ENCODE measurements around the gene SPEN.
A peak's percentile ranks its signal among the peaks of the same experiment; 100 is the strongest.

SPEN gene

GRCh38 chr1:15883326-15883725 is 35.8 kb downstream of the SPEN start:
- no peak overlapping the region for H3K23ac ChIP-seq (ENCODE audit: low read length)
- no peak overlapping the region for H3K27ac ChIP-seq (ENCODE audit: low read depth, low read length)
- H3K18ac ChIP-seq (ENCODE audit: low read length), result no peak overlapping the region
- no peak overlapping the region for H3K4ac ChIP-seq (ENCODE audit: low read depth, low read length)
- no CpG with 5 or more reads among the region's 6 CpGs for WGBS (ENCODE audit: extremely low coverage, insufficient coverage, low lambda C conversion rate)
- peaks cover 13% of the 10 kb centered on the region for H3K79me1 ChIP-seq (ENCODE audit: low read length)
- no peak overlapping the region for H2BK5ac ChIP-seq (ENCODE audit: low read length)
- no peak overlapping the region for H2AK5ac ChIP-seq (ENCODE audit: low read length)
- H3K27me3 ChIP-seq (ENCODE audit: insufficient read depth, low read length, poor library complexity), result no peaks in the 10 kb centered on the region
- H4K5ac ChIP-seq (ENCODE audit: low read length), result no peak overlapping the region
- no peak overlapping the region for H3K4me2 ChIP-seq (ENCODE audit: low read length)
- no peaks in the 10 kb centered on the region for H3K36me3 ChIP-seq (ENCODE audit: control insufficient read depth, insufficient read depth, low read length)
- no peak overlapping the region for H2BK120ac ChIP-seq (ENCODE audit: low read depth, low read length)
- no peak overlapping the region for H2BK15ac ChIP-seq (replicated peaks; ENCODE audit: low read depth)
- H3K9ac ChIP-seq (ENCODE audit: low read length), result no peak overlapping the region
- no peak overlapping the region for H3K4me3 ChIP-seq (ENCODE audit: low read length)
- peaks cover 2% of the 10 kb centered on the region for H3K4me1 ChIP-seq (ENCODE audit: control insufficient read depth, low read depth, low read length)
- H4K8ac ChIP-seq (ENCODE audit: low read depth, low read length), result no peak overlapping the region
- no peak overlapping the region for H3K56ac ChIP-seq (ENCODE audit: low read length)
- peaks cover 55% of the 10 kb centered on the region for H3K79me2 ChIP-seq (ENCODE audit: control insufficient read depth, insufficient read depth, low read length)
- peak; percentile 26 for DNase-seq

- Histone ChIP-seq H4K8ac (ENCODE audit: low read depth, low read length) (no peak overlapping the region), H3K27me3 (ENCODE audit: insufficient read depth, low read length, poor library complexity) (no peaks in the 10 kb centered on the region), H2BK5ac (ENCODE audit: low read length) (no peak overlapping the region), H3K36me3 (ENCODE audit: control insufficient read depth, insufficient read depth, low read length) (no peaks in the 10 kb centered on the region), H3K9ac (ENCODE audit: low read length) (no peak overlapping the region), H3K4ac (ENCODE audit: low read depth, low read length) (no peak overlapping the region), H3K4me1 (ENCODE audit: control insufficient read depth, low read depth, low read length) (peaks cover 2% of the 10 kb centered on the region), H2AK5ac (ENCODE audit: low read length) (no peak overlapping the region), H2BK120ac (ENCODE audit: low read depth, low read length) (no peak overlapping the region), H3K56ac (ENCODE audit: low read length) (no peak overlapping the region), H3K23ac (ENCODE audit: low read length) (no peak overlapping the region), H3K4me3 (ENCODE audit: low read length) (no peak overlapping the region), H3K79me1 (ENCODE audit: low read length) (peaks cover 13% of the 10 kb centered on the region), H2BK15ac (replicated peaks; ENCODE audit: low read depth) (no peak overlapping the region), H3K4me2 (ENCODE audit: low read length) (no peak overlapping the region), H3K27ac (ENCODE audit: low read depth, low read length) (no peak overlapping the region), H4K5ac (ENCODE audit: low read length) (no peak overlapping the region), H3K79me2 (ENCODE audit: control insufficient read depth, insufficient read depth, low read length) (peaks cover 61% of the 10 kb centered on the region), H3K18ac (ENCODE audit: low read length) (no peak overlapping the region)
- WGBS (ENCODE audit: extremely low coverage, insufficient coverage, low lambda C conversion rate), result no CpG with 5 or more reads among the region's 4 CpGs
- no peak for DNase-seq
Observed at GRCh38 chr1:15884477-15884876, 37.0 kb downstream of the SPEN start.

- H3K27ac ChIP-seq (ENCODE audit: low read depth, low read length), result no peak overlapping the region
- no peak overlapping the region for H3K9ac ChIP-seq (ENCODE audit: low read length)
- H3K18ac ChIP-seq (ENCODE audit: low read length), result no peak overlapping the region
- H3K4ac ChIP-seq (ENCODE audit: low read depth, low read length), result no peak overlapping the region
- no peak overlapping the region for H4K5ac ChIP-seq (ENCODE audit: low read length)
- no peak overlapping the region for H2BK5ac ChIP-seq (ENCODE audit: low read length)
- no peak overlapping the region for H3K56ac ChIP-seq (ENCODE audit: low read length)
- H3K36me3 ChIP-seq (ENCODE audit: control insufficient read depth, insufficient read depth, low read length), result no peaks in the 10 kb centered on the region
- H2BK120ac ChIP-seq (ENCODE audit: low read depth, low read length), result no peak overlapping the region
- H3K23ac ChIP-seq (ENCODE audit: low read length), result no peak overlapping the region
- peaks cover 2% of the 10 kb centered on the region for H3K4me1 ChIP-seq (ENCODE audit: control insufficient read depth, low read depth, low read length)
- no peak overlapping the region for H2BK15ac ChIP-seq (replicated peaks; ENCODE audit: low read depth)
- H2AK5ac ChIP-seq (ENCODE audit: low read length), result no peak overlapping the region
- peaks cover 60% of the 10 kb centered on the region for H3K79me2 ChIP-seq (ENCODE audit: control insufficient read depth, insufficient read depth, low read length)
- no peaks in the 10 kb centered on the region for H3K27me3 ChIP-seq (ENCODE audit: insufficient read depth, low read length, poor library complexity)
- no peak overlapping the region for H3K4me3 ChIP-seq (ENCODE audit: low read length)
- no CpG with 5 or more reads among the region's 5 CpGs for WGBS (ENCODE audit: extremely low coverage, insufficient coverage, low lambda C conversion rate)
- H3K4me2 ChIP-seq (ENCODE audit: low read length), result no peak overlapping the region
- no peak for DNase-seq
- H4K8ac ChIP-seq (ENCODE audit: low read depth, low read length), result no peak overlapping the region
- peaks cover 12% of the 10 kb centered on the region for H3K79me1 ChIP-seq (ENCODE audit: low read length)
Observed at GRCh38 chr1:15885269-15885668, 37.8 kb downstream of the SPEN start.

GRCh38 chr1:15885701-15886610 is 38.4 kb downstream of the SPEN start:
- peak; percentile 94 for DNase-seq
- Histone ChIP-seq H3K36me3 (ENCODE audit: control insufficient read depth, insufficient read depth, low read length) (no peaks in the 10 kb centered on the region), H2BK5ac (ENCODE audit: low read length) (no peak overlapping the region)

GRCh38 chr1:15886611-15887167 is 39.2 kb downstream of the SPEN start:
- no peak overlapping the region for H4K8ac ChIP-seq (ENCODE audit: low read depth, low read length)
- no peak overlapping the region for H3K18ac ChIP-seq (ENCODE audit: low read length)
- peaks cover 8% of the 10 kb centered on the region for H3K79me1 ChIP-seq (ENCODE audit: low read length)
- H3K36me3 ChIP-seq (ENCODE audit: control insufficient read depth, insufficient read depth, low read length), result no peaks in the 10 kb centered on the region
- WGBS (ENCODE audit: extremely low coverage, insufficient coverage, low lambda C conversion rate), result no CpG with 5 or more reads among the region's 4 CpGs
- H2AK5ac ChIP-seq (ENCODE audit: low read length), result no peak overlapping the region
- H3K23ac ChIP-seq (ENCODE audit: low read length), result no peak overlapping the region
- DNase-seq, result no peak
- H3K4me1 ChIP-seq (ENCODE audit: control insufficient read depth, low read depth, low read length), result peaks cover 2% of the 10 kb centered on the region
- H2BK120ac ChIP-seq (ENCODE audit: low read depth, low read length), result no peak overlapping the region
- no peak overlapping the region for H4K5ac ChIP-seq (ENCODE audit: low read length)
- no peak overlapping the region for H3K4me3 ChIP-seq (ENCODE audit: low read length)
- H2BK15ac ChIP-seq (replicated peaks; ENCODE audit: low read depth), result no peak overlapping the region
- H3K56ac ChIP-seq (ENCODE audit: low read length), result peak overlapping the region; percentile 34
- peaks cover 58% of the 10 kb centered on the region for H3K79me2 ChIP-seq (ENCODE audit: control insufficient read depth, insufficient read depth, low read length)
- H3K9ac ChIP-seq (ENCODE audit: low read length), result peak overlapping the region; percentile 34
- H3K4ac ChIP-seq (ENCODE audit: low read depth, low read length), result no peak overlapping the region
- no peak overlapping the region for H2BK5ac ChIP-seq (ENCODE audit: low read length)
- H3K27me3 ChIP-seq (ENCODE audit: insufficient read depth, low read length, poor library complexity), result no peaks in the 10 kb centered on the region
- peak overlapping the region; percentile 17 for H3K4me2 ChIP-seq (ENCODE audit: low read length)
- H3K27ac ChIP-seq (ENCODE audit: low read depth, low read length), result no peak overlapping the region

More at GRCh38 chr1:15885701-15886610, 38.4 kb downstream of the SPEN start:
- peak overlapping the region; percentile 66 for H4K5ac ChIP-seq (ENCODE audit: low read length)
- no CpG with 5 or more reads among the region's 14 CpGs for whole genome bisulfite sequencing (ENCODE audit: extremely low coverage, insufficient coverage, low lambda C conversion rate)
- peaks cover 58% of the 10 kb centered on the region for H3K79me2 ChIP-seq (ENCODE audit: control insufficient read depth, insufficient read depth, low read length)
- H2BK15ac ChIP-seq (replicated peaks; ENCODE audit: low read depth), result no peak overlapping the region
- H3K4me1 ChIP-seq (ENCODE audit: control insufficient read depth, low read depth, low read length), result peaks cover 2% of the 10 kb centered on the region
- H3K4me3 ChIP-seq (ENCODE audit: low read length), result no peak overlapping the region
- H3K56ac ChIP-seq (ENCODE audit: low read length), result peak overlapping the region; percentile 72
- H3K23ac ChIP-seq (ENCODE audit: low read length), result no peak overlapping the region
- no peak overlapping the region for H3K4ac ChIP-seq (ENCODE audit: low read depth, low read length)
- peak overlapping the region; percentile 62 for H3K9ac ChIP-seq (ENCODE audit: low read length)
- peak overlapping the region; percentile 30 for H3K4me2 ChIP-seq (ENCODE audit: low read length)
- H3K27me3 ChIP-seq (ENCODE audit: insufficient read depth, low read length, poor library complexity), result no peaks in the 10 kb centered on the region
- H2BK120ac ChIP-seq (ENCODE audit: low read depth, low read length), result no peak overlapping the region
- no peak overlapping the region for H3K27ac ChIP-seq (ENCODE audit: low read depth, low read length)
- no peak overlapping the region for H2AK5ac ChIP-seq (ENCODE audit: low read length)
- H4K8ac ChIP-seq (ENCODE audit: low read depth, low read length), result no peak overlapping the region
- peak overlapping the region; percentile 45 for H3K18ac ChIP-seq (ENCODE audit: low read length)
- peaks cover 9% of the 10 kb centered on the region for H3K79me1 ChIP-seq (ENCODE audit: low read length)
